Gastrocnemius medialis (tissue), 4 donors: ENCODE measurements around the gene MALAT1.

ENCODE experiments used
- CTCF ChIP-seq, 5 experiments: fragments of 450-650 bp in 3 of 5; fragments of 200-600 bp in 2 of 5; sonication (generic) in 2 of 5; IDR thresholded peaks in 4 of 5; conservative IDR thresholded peaks in 1 of 5; 1 replicate in 4 of 5; 2 replicates in 1 of 5; pipeline ENCODE4 v1.5.1; 2016 to 2019; ENCODE audit warnings: antibody characterized with exemption in 5 of 5, mild to moderate bottlenecking in 3 of 5, moderate library complexity in 3 of 5
- POLR2A ChIP-seq, 2 donors: fragments of 450-650 bp; IDR thresholded peaks; one replicate each; pipeline ENCODE4 v1.6.1; 2017; ENCODE audit warnings: antibody characterized with exemption in 2 of 2, mild to moderate bottlenecking in 2 of 2, moderate library complexity in 2 of 2

GRCh38 chr11:65491614-65492386 lies 7.0 kb upstream of the MALAT1 start:
- no peak for TF ChIP-seq CTCF (IDR thresholded peaks at IDR 0.05 in 4 of 5, conservative IDR thresholded peaks at IDR 0.05 in 1 of 5)
- TF ChIP-seq POLR2A (IDR thresholded peaks at IDR 0.05): peak in 1 of 2 donors; percentile 75
